Keratinocyte (primary cell): ENCODE results near the gene C2orf76. TPM values are rescaled to one million over a fixed set of nuclear protein-coding genes. Genes with fewer than 3 reads are reported as not detected.

Source experiments
- DNase-seq: peaks from one replicate; pipeline ENCODE4 v3.0.0-alpha.2; 2011; ENCODE audit warnings: low read depth, missing footprints, low spot score
- FAIRE-seq: peaks from 2 replicates; lab custom pipeline; 2011; peaks lifted over from hg19 to GRCh38; lab: Jason Lieb, UNC
- H2AFZ ChIP-seq: 2 replicates; pipeline ENCODE4 v1.6.0; 2012; ENCODE audit warnings: low read length, control low read depth, inconsistent platforms; ENCODE audit not compliant: control insufficient read depth
- H3K27ac ChIP-seq: 2 replicates; pipeline ENCODE4 v1.5.1; 2011; ENCODE audit warnings: low read length; ENCODE audit not compliant: control insufficient read depth, insufficient read depth
- H3K27me3 ChIP-seq: 3 replicates; pipeline ENCODE4 v1.6.0; 2011; ENCODE audit warnings: low read length; ENCODE audit not compliant: control insufficient read depth, insufficient read depth; ENCODE audit errors: extremely low read depth
- H3K36me3 ChIP-seq, 2 experiments: 2 replicates in 1 of 2; 3 replicates in 1 of 2; pipeline ENCODE4 v1.5.1; 2011; ENCODE audit warnings: low read length in 2 of 2, mild to moderate bottlenecking in 1 of 2; ENCODE audit not compliant: control insufficient read depth in 2 of 2, insufficient read depth in 2 of 2; ENCODE audit errors: extremely low read depth in 1 of 2
- H3K4me1 ChIP-seq: 3 replicates; pipeline ENCODE4 v1.5.1; 2011; ENCODE audit warnings: low read length; ENCODE audit not compliant: control insufficient read depth, insufficient read depth; ENCODE audit errors: extremely low read depth
- H3K4me2 ChIP-seq: 3 replicates; pipeline ENCODE4 v1.6.0; 2011; ENCODE audit warnings: low read depth, low read length; ENCODE audit not compliant: control insufficient read depth, insufficient read depth; ENCODE audit errors: extremely low read depth
- H3K4me3 ChIP-seq, 3 experiments: fragments of 200-600 bp in 1 of 3; sonication (generic) in 1 of 3; 2 replicates in 2 of 3; 3 replicates in 1 of 3; pipeline ENCODE4 v1.5.1; 2011 to 2016; ENCODE audit warnings: low read length in 3 of 3, mild to moderate bottlenecking in 3 of 3, control low read depth in 2 of 3, inconsistent platforms in 1 of 3, low read depth in 1 of 3, mixed read lengths in 1 of 3, mixed run types in 1 of 3, moderate library complexity in 1 of 3; ENCODE audit not compliant: control insufficient read depth in 2 of 3, insufficient read depth in 2 of 3; ENCODE audit errors: extremely low read depth in 1 of 3
- H3K79me2 ChIP-seq: 2 replicates; pipeline ENCODE4 v1.6.0; 2012; ENCODE audit warnings: low read length; ENCODE audit not compliant: control insufficient read depth, insufficient read depth
- H3K9ac ChIP-seq: 3 replicates; pipeline ENCODE4 v1.6.0; 2011; ENCODE audit warnings: low read length; ENCODE audit not compliant: control insufficient read depth, insufficient read depth; ENCODE audit errors: extremely low read depth
- H3K9me1 ChIP-seq: 3 replicates; pipeline ENCODE4 v1.6.0; 2011; ENCODE audit warnings: low read length; ENCODE audit not compliant: control insufficient read depth, insufficient read depth; ENCODE audit errors: extremely low read depth
- H3K9me3 ChIP-seq: 2 replicates; pipeline ENCODE4 v1.5.1; 2012; ENCODE audit warnings: low read depth, low read length; ENCODE audit not compliant: control insufficient read depth
- H4K20me1 ChIP-seq: 3 replicates; pipeline ENCODE4 v1.6.0; 2011; ENCODE audit warnings: low read length; ENCODE audit not compliant: control insufficient read depth, insufficient read depth; ENCODE audit errors: extremely low read depth
- EZH2 ChIP-seq: IDR thresholded peaks from one replicate; pipeline ENCODE4 v1.6.1; 2012; ENCODE audit warnings: inconsistent platforms, mild to moderate bottlenecking, low read length, moderate library complexity
- dilution Hi-C: fragments of 300-500 bp; cut with MboI; formaldehyde crosslinking; loops from one replicate; pipeline ENCODE4 v1.7.0; 2020; ENCODE audit warnings: low sequenced_read_pairs; ENCODE audit not compliant: extremely low pct_ligation_motif_present
- polyA plus RNA-seq, 5 experiments: library from polyadenylated mRNA; depleted of rRNA in 3 of 5; stranded (reverse) in 3 of 5; stranded (forward) in 1 of 5; unstranded in 1 of 5; fragments of >200 nt; gene quantifications; 1 replicate in 1 of 5; 2 replicates in 3 of 5; 3 replicates in 1 of 5; pipeline versions ENCODE4 v1.2.1 to v1.2.3, GENCODE V29; 2011 to 2012; ENCODE audit warnings: missing spikeins in 2 of 5, low read depth in 1 of 5, low replicate concordance in 1 of 5
- TF ChIP-seq, protein P1 (sequence below), 3 experiments: IDR thresholded peaks in 1 of 3; conservative IDR thresholded peaks in 1 of 3; optimal IDR thresholded peaks in 1 of 3; 2 replicates in 2 of 3; 3 replicates in 1 of 3; pipeline versions ENCODE3 to v1.5.1; 2011; ENCODE audit warnings: low read length in 3 of 3, mild to moderate bottlenecking in 3 of 3, moderate library complexity in 2 of 3, control low read depth in 1 of 3, inconsistent platforms in 1 of 3; ENCODE audit not compliant: insufficient read depth in 2 of 3; ENCODE audit errors: extremely low read depth in 1 of 3

Gene C2orf76
- polyA plus RNA-seq, 1 donor (not counting 4 experiments of a cell fraction or from before 2014, with no cell fraction given), result 17.9 TPM

DNA sequence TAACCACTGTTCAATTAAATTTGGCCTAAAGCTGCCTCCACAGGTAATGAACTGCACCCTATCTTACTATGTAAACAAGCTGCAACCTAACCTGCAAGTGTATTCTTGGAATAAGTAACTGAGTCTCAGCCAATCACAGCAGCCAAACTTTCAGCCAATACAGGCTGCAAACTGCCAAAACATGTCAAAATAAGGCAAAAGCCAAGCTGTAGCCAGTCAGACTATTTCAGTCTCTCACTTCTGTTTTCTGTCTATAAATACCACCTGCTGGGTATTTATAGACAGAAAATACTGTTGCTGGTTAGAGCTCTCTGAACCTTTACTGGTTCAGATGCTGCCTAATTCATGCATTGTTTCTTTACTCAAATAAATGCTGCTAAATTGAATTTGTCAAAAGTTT lies 14.3 kb downstream of the C2orf76 start:
- TF ChIP-seq, protein P1, sequence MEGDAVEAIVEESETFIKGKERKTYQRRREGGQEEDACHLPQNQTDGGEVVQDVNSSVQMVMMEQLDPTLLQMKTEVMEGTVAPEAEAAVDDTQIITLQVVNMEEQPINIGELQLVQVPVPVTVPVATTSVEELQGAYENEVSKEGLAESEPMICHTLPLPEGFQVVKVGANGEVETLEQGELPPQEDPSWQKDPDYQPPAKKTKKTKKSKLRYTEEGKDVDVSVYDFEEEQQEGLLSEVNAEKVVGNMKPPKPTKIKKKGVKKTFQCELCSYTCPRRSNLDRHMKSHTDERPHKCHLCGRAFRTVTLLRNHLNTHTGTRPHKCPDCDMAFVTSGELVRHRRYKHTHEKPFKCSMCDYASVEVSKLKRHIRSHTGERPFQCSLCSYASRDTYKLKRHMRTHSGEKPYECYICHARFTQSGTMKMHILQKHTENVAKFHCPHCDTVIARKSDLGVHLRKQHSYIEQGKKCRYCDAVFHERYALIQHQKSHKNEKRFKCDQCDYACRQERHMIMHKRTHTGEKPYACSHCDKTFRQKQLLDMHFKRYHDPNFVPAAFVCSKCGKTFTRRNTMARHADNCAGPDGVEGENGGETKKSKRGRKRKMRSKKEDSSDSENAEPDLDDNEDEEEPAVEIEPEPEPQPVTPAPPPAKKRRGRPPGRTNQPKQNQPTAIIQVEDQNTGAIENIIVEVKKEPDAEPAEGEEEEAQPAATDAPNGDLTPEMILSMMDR (optimal IDR thresholded peaks at IDR 0.05 in 1 of 3, IDR thresholded peaks at IDR 0.05 in 1 of 3, conservative IDR thresholded peaks at IDR 0.05 in 1 of 3; ENCODE audit: extremely low read depth in 1 of 3, insufficient read depth in 2 of 3, low read length in 3 of 3), result no peak
- no peak overlapping the region for H2AFZ ChIP-seq
- H3K9me3 ChIP-seq, result no peaks in the 10 kb centered on the region
- H3K36me3 ChIP-seq, result no peaks in the 10 kb centered on the region
- FAIRE-seq (no peak), DNase-seq (no peak)
- no peak overlapping the region for H3K4me3 ChIP-seq
- no peak overlapping the region for H3K27ac ChIP-seq
- no peaks in the 10 kb centered on the region for H3K9me1 ChIP-seq
- H3K27me3 ChIP-seq, result no peaks in the 10 kb centered on the region
- dilution Hi-C loops, result no loop called here
- no peak overlapping the region for H3K9ac ChIP-seq
- H3K79me2 ChIP-seq, result no peaks in the 10 kb centered on the region
- no peak overlapping the region for H3K4me2 ChIP-seq
- H3K4me1 ChIP-seq, result peaks cover 15% of the 10 kb centered on the region
- H4K20me1 ChIP-seq, result no peaks in the 10 kb centered on the region

GRCh38 chr2:119350311-119350998 lies 16.2 kb downstream of the C2orf76 start:
- Histone ChIP-seq H4K20me1 (no peaks in the 10 kb centered on the region), H3K79me2 (no peaks in the 10 kb centered on the region), H3K4me2 (no peak overlapping the region), H3K27me3 (no peaks in the 10 kb centered on the region), H3K9ac (no peak overlapping the region), H3K4me1 (peaks cover 15% of the 10 kb centered on the region), H3K27ac (no peak overlapping the region), H3K4me3 (no peak overlapping the region), H3K9me3 (no peaks in the 10 kb centered on the region), H3K9me1 (no peaks in the 10 kb centered on the region), H2AFZ (no peak overlapping the region), H3K36me3 (no peaks in the 10 kb centered on the region)
- no peak for TF ChIP-seq EZH2
- TF ChIP-seq, protein P1 (optimal IDR thresholded peaks at IDR 0.05 in 1 of 3, IDR thresholded peaks at IDR 0.05 in 1 of 3, conservative IDR thresholded peaks at IDR 0.05 in 1 of 3; ENCODE audit: extremely low read depth in 1 of 3, insufficient read depth in 2 of 3, low read length in 3 of 3), result peak in 1 of 3 experiments; percentile 25
- dilution Hi-C loops, result no loop called here
- FAIRE-seq (no peak), DNase-seq (no peak)
